Activated CD8-positive, alpha-beta memory T cell treated with anti-CD3 and anti-CD28 coated beads for 1 hour (primary cell): ENCODE data around the gene RBM19.
"Not testable (repeated sequence)": the region's sequence is repeated elsewhere in the genome, so short reads cannot be mapped to it uniquely, and the experiment has no call there.

Source experiments
- DNase-seq, 2 donors: peaks; one replicate each; pipeline ENCODE4 v3.0.0-alpha.2; 2020; ENCODE audit warnings: low read depth in 1 of 2; ENCODE audit errors: extremely low read depth in 1 of 2

The RBM19 gene

GRCh38 chr12:113809462-113810220 is 156.5 kb downstream of the RBM19 start:
- not testable (repeated sequence) for DNase-seq

DNA sequence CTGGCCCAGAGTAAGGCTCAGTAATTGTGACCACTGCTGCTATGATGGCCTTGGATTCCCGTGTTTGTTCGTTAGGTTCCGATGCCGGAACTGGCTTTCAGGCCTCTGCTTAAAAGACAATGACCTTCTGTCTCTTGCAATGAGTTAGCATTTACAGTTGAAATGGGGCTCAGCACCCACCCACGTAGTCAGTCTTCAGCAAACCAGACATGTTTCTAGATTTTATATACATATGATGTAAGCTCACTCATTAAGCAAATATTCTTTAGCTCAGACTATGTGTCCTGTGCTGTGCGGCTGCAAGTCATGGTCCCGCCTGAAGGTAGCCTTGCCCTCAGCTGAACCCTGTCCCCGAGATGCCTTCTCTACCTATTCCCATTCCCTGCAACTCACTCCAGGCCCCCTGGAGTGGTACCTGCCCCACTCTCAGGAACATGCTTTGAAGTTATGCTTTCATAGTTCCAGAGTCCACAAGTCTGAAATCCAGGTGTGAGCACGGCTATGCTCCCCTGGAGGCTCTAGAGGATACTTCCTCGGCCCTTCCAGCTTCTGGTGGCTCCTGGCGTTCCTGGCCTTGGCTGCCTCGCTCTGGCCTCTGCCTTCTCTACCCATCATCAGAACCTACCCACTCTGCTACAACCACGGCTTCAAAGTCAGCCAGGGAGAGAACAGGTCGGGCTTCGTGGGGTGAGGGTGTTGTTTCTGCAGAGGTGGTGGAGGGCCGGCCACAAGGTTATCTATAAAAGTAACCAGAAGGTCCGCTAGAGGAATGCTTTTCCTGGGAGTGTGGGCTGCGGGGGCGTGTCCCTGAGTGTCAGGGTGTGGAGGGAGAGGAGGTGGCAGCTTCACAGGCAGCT is 157.8 kb downstream of the RBM19 start:
- no peak for DNase-seq

DNA sequence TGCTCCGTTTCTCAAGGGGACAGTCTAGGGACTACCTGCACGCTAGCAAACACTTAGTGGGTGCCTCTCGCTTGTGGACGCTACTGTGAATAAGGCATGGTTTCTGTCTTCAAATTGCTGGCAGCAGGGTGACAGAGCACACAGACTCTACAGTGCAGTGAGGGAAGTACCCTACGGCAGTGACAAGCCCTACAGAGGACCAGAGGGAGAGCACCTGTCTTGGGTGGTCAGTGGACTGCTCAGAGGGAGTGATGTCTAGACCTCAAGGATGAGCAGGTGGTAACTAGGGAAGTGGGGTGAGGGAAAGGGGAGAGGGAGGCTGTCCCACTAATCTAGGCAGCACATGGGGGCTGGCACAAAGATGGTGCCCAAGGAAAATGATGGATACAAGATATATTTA is 160.5 kb downstream of the RBM19 start:
- DNase-seq, result no peak

- no peak for DNase-seq
Measured at GRCh38 chr12:113804961-113805600, 161.0 kb downstream of the RBM19 start.

DNA sequence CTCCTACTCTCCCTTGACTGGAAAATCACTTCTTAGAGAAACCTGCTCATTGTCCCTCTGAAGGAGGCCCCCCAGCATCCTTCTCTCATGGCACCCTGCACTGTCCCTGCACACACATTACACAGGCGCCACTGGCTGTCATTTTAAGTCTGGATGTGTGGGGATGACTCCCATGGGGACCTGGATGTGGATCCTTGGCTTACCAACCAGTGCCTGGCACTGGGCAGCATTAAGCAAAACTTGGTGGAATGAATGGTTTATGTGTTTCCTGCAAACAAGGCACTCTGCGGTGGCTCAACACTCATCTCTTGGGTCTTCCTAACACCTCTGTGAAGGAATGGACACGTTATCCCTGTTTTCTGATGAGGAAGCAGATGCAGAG is 162.4 kb downstream of the RBM19 start:
- DNase-seq, result no peak

DNA sequence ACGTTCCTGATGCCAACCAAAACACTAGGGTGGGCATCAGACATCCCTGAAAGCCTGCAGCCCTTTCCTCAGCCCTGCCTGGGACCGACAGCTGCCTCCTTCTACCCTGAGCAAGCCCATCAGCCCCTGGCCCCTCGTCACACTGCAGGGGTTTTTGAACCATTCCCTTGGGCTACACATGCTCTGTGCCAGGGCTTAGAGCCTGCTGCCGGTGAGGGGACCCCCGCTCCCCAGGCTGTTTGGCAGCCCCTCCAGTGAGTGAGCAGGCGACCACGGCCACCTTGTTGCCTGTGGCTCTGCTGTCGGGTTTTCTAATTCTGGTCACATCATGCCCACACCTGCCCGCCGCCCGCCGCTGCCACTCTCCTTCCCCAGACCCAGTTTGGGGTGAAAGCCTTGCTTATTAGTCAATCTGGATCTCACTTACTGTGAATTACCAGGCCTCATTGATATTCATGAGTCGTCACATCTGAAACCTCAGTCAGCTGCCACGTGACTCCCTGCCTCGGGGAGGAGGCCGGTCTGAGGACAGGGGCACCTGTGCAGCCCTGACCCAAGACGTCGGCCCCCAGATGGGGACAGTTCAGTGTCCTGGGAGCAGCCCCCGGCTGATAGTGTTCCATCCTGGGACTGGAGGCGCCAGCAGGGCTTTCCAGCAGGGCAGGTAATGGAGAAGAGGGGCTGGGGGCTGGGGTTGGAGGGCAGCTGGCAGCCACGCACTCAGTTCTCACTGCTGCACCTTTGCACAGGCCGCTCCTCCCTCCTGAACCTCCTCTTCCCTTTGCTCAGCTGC is 163.0 kb downstream of the RBM19 start:
- DNase-seq, result no peak

GRCh38 chr12:113802000-113802749 is 163.9 kb downstream of the RBM19 start:
- no peak for DNase-seq

GRCh38 chr12:113800201-113800600 is 165.9 kb downstream of the RBM19 start:
- DNase-seq, result no peak

- DNase-seq, result no peak
Measured at GRCh38 chr12:113798552-113798951, 167.6 kb downstream of the RBM19 start.

GRCh38 chr12:113797535-113797868 is 168.6 kb downstream of the RBM19 start:
- no peak for DNase-seq

DNA sequence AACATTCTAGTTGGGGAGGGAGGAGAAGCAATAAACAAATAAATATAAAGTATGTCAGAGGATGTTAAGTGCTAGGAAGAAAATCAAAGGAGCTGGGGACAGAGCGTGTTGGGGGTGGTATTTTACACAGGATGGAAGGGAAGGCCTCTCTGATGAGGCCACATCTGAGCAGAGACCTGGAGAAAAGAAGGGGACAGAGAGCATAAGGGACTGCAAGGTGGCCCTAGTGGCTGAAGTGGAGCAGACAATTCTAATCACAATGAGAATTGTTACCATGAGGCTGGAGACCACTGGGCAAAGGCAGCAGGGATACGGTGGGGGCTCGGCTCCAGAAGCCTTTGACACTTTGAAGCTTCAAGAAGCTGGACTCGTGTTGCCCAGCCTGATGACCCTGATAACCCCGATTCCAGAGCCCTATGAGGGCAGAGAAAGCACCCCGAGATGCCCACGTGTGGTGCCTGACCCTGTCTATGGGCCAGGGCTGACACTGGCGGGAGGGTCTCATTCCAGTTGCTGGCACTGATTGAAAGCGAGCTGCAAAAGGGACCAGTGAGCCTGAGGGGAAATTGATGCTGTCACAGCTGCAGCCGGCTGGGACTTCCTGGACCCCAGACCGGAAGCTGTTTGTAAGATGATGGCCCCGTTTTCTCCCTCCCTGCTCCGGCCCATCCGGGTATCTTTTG is 169.1 kb downstream of the RBM19 start:
- DNase-seq, result no peak

- no peak for DNase-seq
Measured at GRCh38 chr12:113796066-113796827, 169.9 kb downstream of the RBM19 start.

DNA sequence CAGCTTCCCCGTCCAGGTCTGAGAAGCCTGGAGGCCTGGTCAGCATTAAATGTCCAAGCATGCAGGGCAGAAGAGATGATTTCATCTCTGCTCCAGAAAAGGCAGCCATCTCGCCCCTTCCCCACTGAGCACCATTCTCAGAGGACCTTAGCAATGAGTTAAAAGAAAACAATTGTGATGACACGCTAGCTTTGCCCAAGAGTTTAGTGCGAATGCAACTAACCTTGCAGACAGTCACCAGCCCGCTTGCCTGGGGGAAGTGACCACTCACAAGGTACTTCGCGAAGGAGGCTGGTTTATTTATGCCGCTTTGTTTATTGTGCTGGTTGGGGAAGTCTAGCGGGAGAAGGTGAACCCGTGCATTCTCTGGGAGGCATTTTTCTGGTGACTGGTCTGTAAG is 170.7 kb downstream of the RBM19 start:
- no peak for DNase-seq

GRCh38 chr12:113794774-113795173 is 171.4 kb downstream of the RBM19 start:
- DNase-seq, result no peak

- DNase-seq, result no peak
Measured at GRCh38 chr12:113793250-113793649, 172.9 kb downstream of the RBM19 start.

GRCh38 chr12:113792450-113792849 is 173.7 kb downstream of the RBM19 start:
- no peak for DNase-seq

DNA sequence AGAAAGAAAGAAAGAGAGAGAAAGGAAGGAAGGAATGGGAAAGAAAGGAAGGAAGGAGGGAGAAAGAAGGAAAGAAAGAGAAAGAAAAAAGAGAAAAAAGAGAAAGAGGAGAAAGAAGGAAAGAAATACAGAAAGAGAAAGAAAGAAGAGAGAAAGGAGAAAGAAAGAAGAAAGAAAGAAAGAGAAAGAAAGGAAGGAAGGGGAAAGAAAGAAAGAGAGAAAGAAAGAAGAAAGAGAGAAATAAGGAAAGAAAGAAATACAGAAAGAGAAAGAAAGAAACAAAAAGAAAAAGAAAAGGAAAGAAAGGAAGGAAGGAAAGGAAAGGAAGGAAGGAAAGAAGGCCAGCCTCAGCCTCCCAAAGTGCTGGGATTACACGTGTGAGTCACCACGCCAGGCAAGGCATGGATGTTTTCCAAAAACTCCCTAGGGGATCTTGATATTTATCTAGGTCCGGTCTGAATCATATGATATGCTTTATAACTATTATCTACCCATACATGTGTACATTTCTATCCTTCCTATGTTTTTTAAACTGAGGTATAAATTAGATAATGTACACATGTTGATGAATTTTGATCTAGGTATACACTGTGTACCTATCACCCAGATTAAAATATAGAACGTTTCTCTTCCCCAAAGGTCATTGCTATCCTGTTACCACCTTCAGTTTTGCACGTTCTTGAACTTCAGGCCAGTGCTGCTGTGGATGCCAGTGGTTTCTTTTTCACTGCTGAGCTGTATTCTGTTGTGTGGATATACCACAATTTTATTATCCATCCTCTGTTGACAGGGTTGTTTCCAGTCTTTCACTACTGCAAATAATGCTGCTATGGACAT is 177.9 kb downstream of the RBM19 start:
- no peak for DNase-seq

GRCh38 chr12:113786107-113786506 is 180.0 kb downstream of the RBM19 start:
- DNase-seq, result no peak
